Endothelial cell of umbilical vein (primary cell): ENCODE data around the gene MID1IP1. TPM values are rescaled to one million over a fixed set of nuclear protein-coding genes. Genes with fewer than 3 reads are reported as not detected.

Experiments used
- BruUV-seq: library from RNA; stranded (reverse); fragments of 400-500 nt; replicated peaks from 2 replicates; lab custom pipeline; 2021; lab: Mats Ljungman, UMichigan
- CTCF ChIA-PET: fragments of 300-600, 350-600 bp; sonication (Branson Sonifier 250); formaldehyde crosslinking; loops from one replicate; lab custom pipeline; 2021; ENCODE audit warnings: antibody characterized with exemption, inconsistent platforms; lab: Charles Lee
- POLR2A ChIA-PET: fragments of 300-600, 350-600 bp; sonication (Branson Sonifier 250); formaldehyde crosslinking; loops from one replicate; lab custom pipeline; 2021; ENCODE audit warnings: antibody characterized with exemption, inconsistent platforms; lab: Charles Lee
- DNase-seq: peaks from one replicate; pipeline ENCODE4 v3.0.0-alpha.2; 2011; ENCODE audit warnings: low read depth, low spot score
- FAIRE-seq: peaks from 2 replicates; lab custom pipeline; 2011; peaks lifted over from hg19 to GRCh38; lab: Jason Lieb, UNC
- H2AFZ ChIP-seq: 2 replicates; pipeline ENCODE4 v1.6.0; 2012; ENCODE audit warnings: low read depth, low read length, control low read depth, inconsistent platforms
- H3K27ac ChIP-seq: 2 replicates; pipeline ENCODE4 v1.5.1; 2011; ENCODE audit warnings: low read depth, mild to moderate bottlenecking, control low read depth, low read length, moderate library complexity; ENCODE audit not compliant: insufficient read depth
- H3K27me3 ChIP-seq, 2 experiments: 2 replicates each; pipeline versions ENCODE4 v1.6.0 to v1.6.1; 2011; ENCODE audit warnings: low read length in 2 of 2, mixed read lengths in 1 of 2; ENCODE audit not compliant: control insufficient read depth in 2 of 2, insufficient read depth in 2 of 2
- H3K36me3 ChIP-seq, 2 experiments: 2 replicates in 1 of 2; 3 replicates in 1 of 2; pipeline ENCODE4 v1.5.1; 2011; ENCODE audit warnings: low read length in 2 of 2, mild to moderate bottlenecking in 1 of 2, moderate library complexity in 1 of 2; ENCODE audit not compliant: control insufficient read depth in 2 of 2, insufficient read depth in 2 of 2; ENCODE audit errors: extremely low read depth in 1 of 2
- H3K4me1 ChIP-seq: 3 replicates; pipeline ENCODE4 v1.5.1; 2011; ENCODE audit warnings: mild to moderate bottlenecking, low read length; ENCODE audit not compliant: control insufficient read depth, insufficient read depth; ENCODE audit errors: extremely low read depth
- H3K4me2 ChIP-seq: 2 replicates; pipeline ENCODE4 v1.6.1; 2011; ENCODE audit warnings: low read length, control low read depth, mixed read lengths; ENCODE audit not compliant: insufficient read depth
- H3K4me3 ChIP-seq, 3 experiments: fragments of 200-600 bp in 1 of 3; sonication (generic), shearing (Covaris generic) in 1 of 3; replicated peaks in 1 of 3; 2 replicates each; pipeline ENCODE4 v1.5.1; 2011 to 2016; ENCODE audit warnings: control low read depth in 3 of 3, low read length in 3 of 3, mild to moderate bottlenecking in 2 of 3, inconsistent platforms in 1 of 3, low read depth in 1 of 3, moderate library complexity in 1 of 3; ENCODE audit not compliant: insufficient read depth in 1 of 3
- H3K79me2 ChIP-seq: 2 replicates; pipeline ENCODE4 v1.6.0; 2012; ENCODE audit warnings: low read length, inconsistent platforms; ENCODE audit not compliant: control insufficient read depth, insufficient read depth
- H3K9ac ChIP-seq: replicated peaks from 2 replicates; pipeline ENCODE3; 2011; ENCODE audit warnings: low read length, control low read depth; ENCODE audit not compliant: insufficient read depth; ENCODE audit errors: extremely low read depth
- H3K9me1 ChIP-seq: replicated peaks from 3 replicates; pipeline ENCODE4 v1.6.0; 2011; ENCODE audit warnings: mild to moderate bottlenecking, low read length; ENCODE audit not compliant: control insufficient read depth, insufficient read depth; ENCODE audit errors: extremely low read depth
- H3K9me3 ChIP-seq: replicated peaks from 2 replicates; pipeline ENCODE4 v1.5.1; 2012; ENCODE audit warnings: low read length, inconsistent platforms; ENCODE audit not compliant: control insufficient read depth, insufficient read depth
- H4K20me1 ChIP-seq: replicated peaks from 2 replicates; pipeline ENCODE3; 2011; ENCODE audit warnings: mild to moderate bottlenecking, low read length; ENCODE audit not compliant: control insufficient read depth, insufficient read depth; ENCODE audit errors: extremely low read depth
- FOS ChIP-seq: IDR thresholded peaks from 2 replicates; pipeline ENCODE4 v1.6.1; 2011; ENCODE audit warnings: mild to moderate bottlenecking, low read length, moderate library complexity, borderline replicate concordance; ENCODE audit not compliant: insufficient read depth
- GATA2 ChIP-seq: IDR thresholded peaks from 2 replicates; pipeline ENCODE4 v1.7.0; 2011; ENCODE audit warnings: low read depth, mild to moderate bottlenecking, moderate library complexity, mixed read lengths, low read length; ENCODE audit not compliant: insufficient read length, insufficient read depth
- JUN ChIP-seq: IDR thresholded peaks from 2 replicates; pipeline ENCODE4 v1.6.1; 2011; ENCODE audit warnings: borderline replicate concordance, low read depth; ENCODE audit not compliant: insufficient read length, insufficient read depth
- MAX ChIP-seq: IDR thresholded peaks from 2 replicates; pipeline ENCODE4 v1.6.1; 2011; ENCODE audit not compliant: insufficient read depth, insufficient read length
- MYC ChIP-seq: IDR thresholded peaks from one replicate; pipeline ENCODE4 v1.6.1; 2011; ENCODE audit warnings: mild to moderate bottlenecking, low read depth, low read length
- POLR2A ChIP-seq: IDR thresholded peaks from 2 replicates; pipeline ENCODE4 v1.6.1; 2012; ENCODE audit warnings: low read depth, mild to moderate bottlenecking, control low read depth, low read length
- dilution Hi-C: fragments of 300-500 bp; cut with MboI; formaldehyde crosslinking; loops from one replicate; pipeline ENCODE4 v1.15.0; 2019; ENCODE audit warnings: low sequenced_read_pairs; ENCODE audit not compliant: extremely low pct_ligation_motif_present
- intact Hi-C: fragments of 100-400 bp; cut with micrococcal nuclease; formaldehyde crosslinking; loops from one replicate; pipeline ENCODE4 v1.10.0; 2022
- polyA plus RNA-seq, 4 experiments: library from polyadenylated mRNA; depleted of rRNA in 3 of 4; stranded (reverse) in 3 of 4; unstranded in 1 of 4; fragments of >200 nt; gene quantifications; 2 replicates each; pipeline versions ENCODE4 v1.2.1 to v1.2.3, GENCODE V29; 2011 to 2012; ENCODE audit warnings: missing spikeins in 1 of 4
- total RNA-seq: library from RNA; stranded (reverse); gene quantifications from 2 replicates; pipeline ENCODE4 v1.2.3, GENCODE V29; 2021
- TF ChIP-seq, protein P1 (sequence below), 2 donors: IDR thresholded peaks; 1 replicate in 1 of 2; 2 replicates in 1 of 2; pipeline ENCODE4 v1.5.1; 2011; ENCODE audit warnings: low read length in 2 of 2, mild to moderate bottlenecking in 2 of 2, moderate library complexity in 2 of 2, control low read depth in 1 of 2, inconsistent platforms in 1 of 2, low read depth in 1 of 2; ENCODE audit not compliant: insufficient read depth in 1 of 2; ENCODE audit errors: extremely low read depth in 1 of 2

The MID1IP1 gene
- total and polyA plus RNA-seq, 2 donors (not counting 3 experiments of a cell fraction or from before 2014, with no cell fraction given), result 23.2 to 25.1 TPM

DNA sequence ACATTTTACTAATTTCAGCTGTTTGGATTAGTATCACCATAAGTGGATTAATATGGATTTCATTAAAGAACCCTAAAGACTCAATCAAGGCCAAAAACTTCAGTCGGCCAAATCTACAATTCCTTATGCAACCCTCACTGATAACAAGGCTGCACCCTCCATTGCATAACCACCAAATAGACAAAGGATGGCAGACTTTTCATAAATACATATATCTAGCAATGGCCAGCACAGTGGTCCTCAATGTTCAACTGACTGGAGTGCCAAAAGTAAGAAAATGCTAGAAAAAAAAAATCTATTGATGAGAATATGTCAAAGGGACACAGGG is 46.6 kb downstream of the MID1IP1 start:
- Histone ChIP-seq H3K9me1 (no peaks in the 10 kb centered on the region), H3K4me3 (no peak overlapping the region), H3K79me2 (no peaks in the 10 kb centered on the region), H3K36me3 (no peaks in the 10 kb centered on the region), H3K4me2 (no peak overlapping the region), H4K20me1 (no peaks in the 10 kb centered on the region), H3K27ac (no peak overlapping the region), H3K4me1 (no peaks in the 10 kb centered on the region), H3K9ac (no peak overlapping the region), H2AFZ (no peak overlapping the region), H3K27me3 (no peaks in the 10 kb centered on the region), H3K9me3 (no peaks in the 10 kb centered on the region)
- dilution Hi-C loops, result no loop called here
- no peak for FAIRE-seq
- TF ChIP-seq GATA2 (no peak), FOS (no peak), JUN (no peak)
- TF ChIP-seq, protein P1, sequence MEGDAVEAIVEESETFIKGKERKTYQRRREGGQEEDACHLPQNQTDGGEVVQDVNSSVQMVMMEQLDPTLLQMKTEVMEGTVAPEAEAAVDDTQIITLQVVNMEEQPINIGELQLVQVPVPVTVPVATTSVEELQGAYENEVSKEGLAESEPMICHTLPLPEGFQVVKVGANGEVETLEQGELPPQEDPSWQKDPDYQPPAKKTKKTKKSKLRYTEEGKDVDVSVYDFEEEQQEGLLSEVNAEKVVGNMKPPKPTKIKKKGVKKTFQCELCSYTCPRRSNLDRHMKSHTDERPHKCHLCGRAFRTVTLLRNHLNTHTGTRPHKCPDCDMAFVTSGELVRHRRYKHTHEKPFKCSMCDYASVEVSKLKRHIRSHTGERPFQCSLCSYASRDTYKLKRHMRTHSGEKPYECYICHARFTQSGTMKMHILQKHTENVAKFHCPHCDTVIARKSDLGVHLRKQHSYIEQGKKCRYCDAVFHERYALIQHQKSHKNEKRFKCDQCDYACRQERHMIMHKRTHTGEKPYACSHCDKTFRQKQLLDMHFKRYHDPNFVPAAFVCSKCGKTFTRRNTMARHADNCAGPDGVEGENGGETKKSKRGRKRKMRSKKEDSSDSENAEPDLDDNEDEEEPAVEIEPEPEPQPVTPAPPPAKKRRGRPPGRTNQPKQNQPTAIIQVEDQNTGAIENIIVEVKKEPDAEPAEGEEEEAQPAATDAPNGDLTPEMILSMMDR (IDR thresholded peaks at IDR 0.05; ENCODE audit: extremely low read depth in 1 of 2, insufficient read depth in 1 of 2, low read depth in 1 of 2, low read length in 2 of 2), result no peak
- no peak for DNase-seq
- intact Hi-C loops, result no loop called here
- no TSS peak for BruUV-seq
- POLR2A ChIA-PET, result no interaction called here
- CTCF ChIA-PET, result no interaction called here

DNA sequence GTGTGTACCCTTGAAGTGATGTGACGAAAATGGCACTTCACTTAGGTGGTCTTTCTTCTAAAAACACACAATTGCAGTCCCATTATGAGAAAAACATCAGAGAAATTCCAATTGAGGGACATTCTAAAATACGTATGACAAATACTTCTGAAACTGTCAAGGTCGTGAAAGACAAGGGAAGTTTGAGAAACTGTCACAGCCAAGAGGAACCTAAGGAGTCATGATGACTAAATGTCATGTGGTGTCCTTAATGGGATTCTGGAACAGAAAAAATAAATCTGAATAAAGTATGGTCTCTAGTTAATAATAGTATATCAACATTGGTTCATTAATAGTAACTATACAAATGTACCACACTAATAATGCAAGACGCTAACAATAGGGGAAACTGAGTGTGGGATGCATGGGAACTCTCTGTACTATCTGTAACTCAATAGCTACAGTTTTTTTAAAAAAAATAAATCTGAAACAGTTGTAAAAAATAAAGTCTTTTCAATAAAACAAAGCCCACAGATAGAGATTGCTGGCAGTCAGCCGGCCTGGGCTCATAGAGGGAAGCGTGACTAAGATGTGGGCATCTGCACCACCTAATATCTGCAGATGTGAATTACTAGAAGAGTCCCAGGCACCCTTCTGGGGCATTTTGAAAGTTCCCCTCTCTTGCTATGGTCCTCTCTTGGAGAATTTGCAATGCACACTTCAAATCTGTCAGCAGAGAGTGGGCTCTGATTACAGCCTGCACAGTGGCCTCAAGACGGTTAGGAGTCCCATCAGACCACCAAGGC is 47.6 kb downstream of the MID1IP1 start:
- ChIA-PET CTCF (no interaction called here), POLR2A (no interaction called here)
- DNase-seq, result no peak
- no peak for FAIRE-seq
- no peaks in the 10 kb centered on the region for H3K9me1 ChIP-seq
- no peaks in the 10 kb centered on the region for H3K27me3 ChIP-seq
- no peak overlapping the region for H3K4me2 ChIP-seq
- H3K4me1 ChIP-seq, result no peaks in the 10 kb centered on the region
- H3K79me2 ChIP-seq, result no peaks in the 10 kb centered on the region
- TF ChIP-seq, protein P1 (IDR thresholded peaks at IDR 0.05; ENCODE audit: extremely low read depth in 1 of 2, insufficient read depth in 1 of 2, low read depth in 1 of 2, low read length in 2 of 2), result no peak
- TF ChIP-seq POLR2A (no peak), MAX (no peak), MYC (no peak), GATA2 (no peak), JUN (no peak)
- no peak overlapping the region for H3K27ac ChIP-seq
- H3K36me3 ChIP-seq, result no peaks in the 10 kb centered on the region
- no peak overlapping the region for H2AFZ ChIP-seq
- H3K4me3 ChIP-seq, result no peak overlapping the region
- BruUV-seq, result no TSS peak
- no peak overlapping the region for H3K9ac ChIP-seq
- no peaks in the 10 kb centered on the region for H4K20me1 ChIP-seq
- H3K9me3 ChIP-seq, result no peaks in the 10 kb centered on the region
- dilution Hi-C loops (no loop called here), intact Hi-C loops (no loop called here)
